Fibroblast of lung (primary cell): ENCODE measurements around the gene ETNPPL. TPM values are rescaled to one million over a fixed set of nuclear protein-coding genes. Genes with fewer than 3 reads are reported as not detected.
A peak's percentile ranks its signal among the peaks of the same experiment; 100 is the strongest.

Experiments
- DNase-seq, 2 donors: peaks; one replicate each; pipeline versions ENCODE4 v3.0.0 to v3.0.0-alpha.2; 2010; ENCODE audit warnings: low read depth in 2 of 2
- H2AFZ ChIP-seq: 2 replicates; pipeline ENCODE4 v1.5.1; 2012; ENCODE audit warnings: low read length, control low read depth, inconsistent platforms
- H3K27ac ChIP-seq: 2 replicates; pipeline ENCODE4 v1.5.1; 2011; ENCODE audit warnings: low read length, control low read depth; ENCODE audit not compliant: insufficient read depth
- H3K27me3 ChIP-seq: 2 replicates; pipeline ENCODE4 v1.5.1; 2011; ENCODE audit warnings: mild to moderate bottlenecking, low read length; ENCODE audit not compliant: control insufficient read depth, insufficient read depth
- H3K36me3 ChIP-seq: 2 replicates; pipeline ENCODE4 v1.5.1; 2011; ENCODE audit warnings: low read length; ENCODE audit not compliant: control insufficient read depth, insufficient read depth
- H3K4me1 ChIP-seq: 2 replicates; pipeline ENCODE4 v1.5.1; 2011; ENCODE audit warnings: low read length; ENCODE audit not compliant: control insufficient read depth, insufficient read depth; ENCODE audit errors: extremely low read depth
- H3K4me2 ChIP-seq: 2 replicates; pipeline ENCODE4 v1.5.1; 2011; ENCODE audit warnings: low read length, control low read depth; ENCODE audit not compliant: insufficient read depth; ENCODE audit errors: extremely low read depth
- H3K4me3 ChIP-seq, 4 experiments: fragments of 200-600 bp in 1 of 4; sonication (generic) in 1 of 4; replicated peaks in 1 of 4; 2 replicates each; pipeline ENCODE4 v1.5.1; 2011 to 2016; ENCODE audit warnings: low read length in 4 of 4, low read depth in 3 of 4, mild to moderate bottlenecking in 3 of 4, control low read depth in 2 of 4, inconsistent platforms in 1 of 4, mixed read lengths in 1 of 4; ENCODE audit not compliant: insufficient read depth in 1 of 4; ENCODE audit errors: control extremely low read depth in 1 of 4
- H3K79me2 ChIP-seq: 2 replicates; pipeline ENCODE4 v1.5.1; 2012; ENCODE audit warnings: mild to moderate bottlenecking, low read length, inconsistent platforms; ENCODE audit not compliant: control insufficient read depth, insufficient read depth
- H3K9ac ChIP-seq: 2 replicates; pipeline ENCODE4 v1.5.1; 2011; ENCODE audit warnings: mild to moderate bottlenecking, low read length, control low read depth; ENCODE audit not compliant: insufficient read depth
- H3K9me3 ChIP-seq: 2 replicates; pipeline ENCODE4 v1.5.1; 2012; ENCODE audit warnings: low read depth, low read length; ENCODE audit not compliant: control insufficient read depth, insufficient read depth
- H4K20me1 ChIP-seq: 2 replicates; pipeline ENCODE4 v1.5.1; 2011; ENCODE audit warnings: low read length; ENCODE audit not compliant: control insufficient read depth, insufficient read depth; ENCODE audit errors: extremely low read depth
- EZH2 ChIP-seq: IDR thresholded peaks from 2 replicates; pipeline ENCODE4 v1.5.1; 2012; ENCODE audit warnings: low read length, control low read depth, mild to moderate bottlenecking; ENCODE audit errors: missing control alignments
- polyA plus RNA-seq, 2 donors: library from polyadenylated mRNA; depleted of rRNA in 1 of 2; stranded (reverse) in 1 of 2; unstranded in 1 of 2; fragments of >200 nt; gene quantifications; 2 replicates each; pipeline ENCODE4 v1.2.1, GENCODE V29; 2011 to 2012; ENCODE audit warnings: missing spikeins in 1 of 2
- total RNA-seq: library from RNA; depleted of rRNA; stranded (reverse); fragments of >200 nt; gene quantifications from 2 replicates; pipeline ENCODE4 v1.2.1, GENCODE V29; 2014
- TF ChIP-seq, protein P1 (sequence below), 2 donors: IDR thresholded peaks in 1 of 2; conservative IDR thresholded peaks in 1 of 2; 1 replicate in 1 of 2; 2 replicates in 1 of 2; pipeline ENCODE4 v1.5.1; 2011 to 2012; ENCODE audit warnings: low read length in 2 of 2, control low read depth in 1 of 2, inconsistent platforms in 1 of 2, low read depth in 1 of 2, mild to moderate bottlenecking in 1 of 2

ETNPPL gene
- total and polyA plus RNA-seq, 2 donors (not counting 1 experiment from before 2014, with no cell fraction given): not detected

DNA sequence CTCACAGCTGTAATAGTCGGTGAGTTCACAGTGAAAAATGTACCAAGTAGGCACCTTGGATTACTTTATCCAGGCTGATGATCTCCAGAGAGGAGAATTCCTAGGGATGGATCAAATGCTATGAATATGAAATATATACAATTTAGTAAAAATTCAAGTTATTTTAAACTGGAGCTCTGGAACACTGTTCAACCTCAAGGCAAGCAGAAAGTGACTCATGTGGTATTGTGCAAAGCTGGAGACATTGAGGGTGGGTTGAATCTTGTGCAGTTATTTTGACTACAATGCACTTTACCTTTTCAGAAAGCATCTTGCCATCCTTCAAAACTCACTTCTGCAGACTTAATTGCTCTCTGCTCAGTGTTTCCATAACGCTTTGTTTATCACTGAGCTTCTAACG lies 69.0 kb downstream of the ETNPPL start:
- Histone ChIP-seq H3K27me3 (no peaks in the 10 kb centered on the region), H3K27ac (no peak overlapping the region), H3K9ac (no peak overlapping the region), H3K4me1 (no peaks in the 10 kb centered on the region), H3K79me2 (no peaks in the 10 kb centered on the region), H2AFZ (no peak overlapping the region), H3K4me2 (no peak overlapping the region), H3K9me3 (no peaks in the 10 kb centered on the region), H3K4me3 (no peak overlapping the region), H3K36me3 (no peaks in the 10 kb centered on the region), H4K20me1 (no peaks in the 10 kb centered on the region)
- DNase-seq: peak; percentile 16 to 18
- no peak for TF ChIP-seq EZH2
- TF ChIP-seq, protein P1, sequence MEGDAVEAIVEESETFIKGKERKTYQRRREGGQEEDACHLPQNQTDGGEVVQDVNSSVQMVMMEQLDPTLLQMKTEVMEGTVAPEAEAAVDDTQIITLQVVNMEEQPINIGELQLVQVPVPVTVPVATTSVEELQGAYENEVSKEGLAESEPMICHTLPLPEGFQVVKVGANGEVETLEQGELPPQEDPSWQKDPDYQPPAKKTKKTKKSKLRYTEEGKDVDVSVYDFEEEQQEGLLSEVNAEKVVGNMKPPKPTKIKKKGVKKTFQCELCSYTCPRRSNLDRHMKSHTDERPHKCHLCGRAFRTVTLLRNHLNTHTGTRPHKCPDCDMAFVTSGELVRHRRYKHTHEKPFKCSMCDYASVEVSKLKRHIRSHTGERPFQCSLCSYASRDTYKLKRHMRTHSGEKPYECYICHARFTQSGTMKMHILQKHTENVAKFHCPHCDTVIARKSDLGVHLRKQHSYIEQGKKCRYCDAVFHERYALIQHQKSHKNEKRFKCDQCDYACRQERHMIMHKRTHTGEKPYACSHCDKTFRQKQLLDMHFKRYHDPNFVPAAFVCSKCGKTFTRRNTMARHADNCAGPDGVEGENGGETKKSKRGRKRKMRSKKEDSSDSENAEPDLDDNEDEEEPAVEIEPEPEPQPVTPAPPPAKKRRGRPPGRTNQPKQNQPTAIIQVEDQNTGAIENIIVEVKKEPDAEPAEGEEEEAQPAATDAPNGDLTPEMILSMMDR (conservative IDR thresholded peaks at IDR 0.05 in 1 of 2, IDR thresholded peaks at IDR 0.05 in 1 of 2; ENCODE audit: low read depth in 1 of 2, low read length in 2 of 2): no peak

DNA sequence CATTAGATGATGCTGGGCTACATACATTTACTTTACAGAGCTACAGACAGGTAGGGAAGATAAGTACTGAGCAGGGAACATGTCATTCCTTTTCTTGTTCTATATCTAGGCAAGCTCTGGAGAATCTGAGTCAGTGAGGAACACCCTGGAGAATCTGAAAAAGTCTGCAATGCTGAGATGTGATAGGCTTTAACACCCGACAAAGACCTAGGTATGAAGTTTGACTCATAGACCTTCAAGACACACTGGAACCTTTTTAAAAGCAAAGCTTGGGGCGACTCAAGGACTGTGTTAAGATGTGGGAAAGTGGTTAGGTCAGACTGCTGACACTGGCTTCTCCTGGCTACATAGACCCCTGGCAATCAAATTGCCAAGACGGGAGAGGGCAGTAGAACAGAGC lies 69.6 kb downstream of the ETNPPL start:
- Histone ChIP-seq H3K27me3 (no peaks in the 10 kb centered on the region), H3K4me1 (no peaks in the 10 kb centered on the region), H2AFZ (no peak overlapping the region), H3K36me3 (no peaks in the 10 kb centered on the region), H4K20me1 (no peaks in the 10 kb centered on the region), H3K9me3 (no peaks in the 10 kb centered on the region), H3K27ac (no peak overlapping the region), H3K4me2 (no peak overlapping the region), H3K9ac (no peak overlapping the region), H3K4me3 (no peak overlapping the region), H3K79me2 (no peaks in the 10 kb centered on the region)
- peak in 1 of 2 donors; percentile 38 for DNase-seq
- TF ChIP-seq, protein P1 (conservative IDR thresholded peaks at IDR 0.05 in 1 of 2, IDR thresholded peaks at IDR 0.05 in 1 of 2; ENCODE audit: low read depth in 1 of 2, low read length in 2 of 2): no peak
- TF ChIP-seq EZH2: no peak

Other genes with a start within 250 kb of the ETNPPL start
- gene RPL34, start 142.5 kb downstream of the ETNPPL start, total RNA-seq: 625 and 867 TPM in 2 replicates
- gene RPL34, start 142.5 kb downstream of the ETNPPL start, polyA plus RNA-seq: 1,508 and 1,935 TPM in 2 replicates
- gene OSTC, start 112.5 kb downstream of the ETNPPL start, total RNA-seq: 108 and 171 TPM in 2 replicates
- gene OSTC, start 112.5 kb downstream of the ETNPPL start, polyA plus RNA-seq: 154 and 312 TPM in 2 replicates